Ovary (tissue), 9 donors: ENCODE results near the gene FOXRED2. TPM values are rescaled to one million over a fixed set of nuclear protein-coding genes. Genes with fewer than 3 reads are reported as not detected.
"Not testable (repeated sequence)": the region's sequence is repeated elsewhere in the genome, so short reads cannot be mapped to it uniquely, and the experiment has no call there.

Experiments used
- DNase-seq, 5 donors: peaks; one replicate each; pipeline ENCODE4 v3.0.0-alpha.2; 2019 to 2020
- H3K27ac ChIP-seq, 2 donors: fragments of 200-600 bp; one replicate each; pipeline versions ENCODE4 v1.5.1 to v1.8.0; 2019 to 2022
- H3K27me3 ChIP-seq: fragments of 200-600 bp; one replicate; pipeline ENCODE4 v1.8.0; 2022
- H3K36me3 ChIP-seq: fragments of 200-600 bp; sonication (generic); one replicate; pipeline ENCODE4 v1.5.1; 2019
- H3K4me1 ChIP-seq: one replicate; pipeline ENCODE4 v1.8.1; 2013; ENCODE audit warnings: mild to moderate bottlenecking, moderate library complexity; ENCODE audit not compliant: insufficient read depth
- H3K4me3 ChIP-seq: fragments of 200-600 bp; sonication (generic); one replicate; pipeline ENCODE4 v1.5.1; 2017
- H3K9me3 ChIP-seq, 2 donors: fragments of 200-600 bp in 1 of 2; sonication (generic) in 1 of 2; one replicate each; pipeline versions ENCODE4 v1.5.1 to v1.8.1; 2013 to 2019; ENCODE audit warnings: mild to moderate bottlenecking in 1 of 2, moderate library complexity in 1 of 2
- EP300 ChIP-seq: sonication (generic); formaldehyde crosslinking; IDR thresholded peaks from one replicate; pipeline ENCODE4 v1.6.1; 2017; ENCODE audit warnings: antibody characterized with exemption
- POLR2A ChIP-seq: fragments of 450-650 bp; IDR thresholded peaks from one replicate; pipeline ENCODE4 v1.6.1; 2017; ENCODE audit warnings: antibody characterized with exemption, mild to moderate bottlenecking, moderate library complexity
- WGBS, 3 donors: extraction: QIAGEN DNeasy Blood & Tissue Kit in 1 of 3; methylation state at CpG; one replicate each; pipeline versions ENCODE4 v1.1.5 to v1.1.7; 2013 to 2017; 5-methylcytosine and 5-hydroxymethylcytosine counted together
- intact Hi-C, 4 donors: fragments of 100-400 bp; cut with DNase I; formaldehyde crosslinking; loops; one replicate each; pipeline versions ENCODE4 v1.11.0 to v1.15.1; 2022 to 2023
- polyA plus RNA-seq, 2 donors: library from polyadenylated mRNA; stranded (reverse); fragments of 200-250 nt in 1 of 2; fragments of 350-450 nt in 1 of 2; fragmentation: Illumina TruSeq in 1 of 2; extraction: RNeasy Lipid Tissue Mini Kit (QIAGEN cat#74804) in 1 of 2; gene quantifications; one replicate each; pipeline ENCODE4 v1.2.3, GENCODE V29; 2013 to 2014
- total RNA-seq, 7 donors: library from RNA; depleted of rRNA in 2 of 7; stranded (reverse); fragments of >200 nt in 2 of 7; fragmentation: NEBNext Ultra II Directional in 3 of 7; extraction: Animal tissue kit (Norgen Biotek cat#: 25700) in 3 of 7; gene quantifications; one replicate each; pipeline versions ENCODE4 v1.1.0 to v1.2.4, GENCODE V29; 2016 to 2023
- TF ChIP-seq, protein P1 (sequence below), 3 donors: fragments of 450-650 bp in 2 of 3; fragments of 200-600 bp in 1 of 3; IDR thresholded peaks; one replicate each; pipeline versions ENCODE4 v1.5.1 to v1.8.0; 2016 to 2022; ENCODE audit warnings: antibody characterized with exemption in 3 of 3, mild to moderate bottlenecking in 1 of 3
- donor health status: DM: no; HTN: no; CAD: no; lungs with moderate emphysema.
- donor health status: DM: no; HTN: no; CAD: no.
- donor health status: Bipolar disorder and iron deficiency.
- donor health status: DM: yes; HTN: yes; CAD: no.
- donor health status: DM: no; HTN: no; CAD: no.
- donor health status: DM: yes; HTN: yes; CAD: no.

The FOXRED2 gene
- total and polyA plus RNA-seq, 9 donors, result 6.9 to 30.7 (median 23.1) TPM

DNA sequence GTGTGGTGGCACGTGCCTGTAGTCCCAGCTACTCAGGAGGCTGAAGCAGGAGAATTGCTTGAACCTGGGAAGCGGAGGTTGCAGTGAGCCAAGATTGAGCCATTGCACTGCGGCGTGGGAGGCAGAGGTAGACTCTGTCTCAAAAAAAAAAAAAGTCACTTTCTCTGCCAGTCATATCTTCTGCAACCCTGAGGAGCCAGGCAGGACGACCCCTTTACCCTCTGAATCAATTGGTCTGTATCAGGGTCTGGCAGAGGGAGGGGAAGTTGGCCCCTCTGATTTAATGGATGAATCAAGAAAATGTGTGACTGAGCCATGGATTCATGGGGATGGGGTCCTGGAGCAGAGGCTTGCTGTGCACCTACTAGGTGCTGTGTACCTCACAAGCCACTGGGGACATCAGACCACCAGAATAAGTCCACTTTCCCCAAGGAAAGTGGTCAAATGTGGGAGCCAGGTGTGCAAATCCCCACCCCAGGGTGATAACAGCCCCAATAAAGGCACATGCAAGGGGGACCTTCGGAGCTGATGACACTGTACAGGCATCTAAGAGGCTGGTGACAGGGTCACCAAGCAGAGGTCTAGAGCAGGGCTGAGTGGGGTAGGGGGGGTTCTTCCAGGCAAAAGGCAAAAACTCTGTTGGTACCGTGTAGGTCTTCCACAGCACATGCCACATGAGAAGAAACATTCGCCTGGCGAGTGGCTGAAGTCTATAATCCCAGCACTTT, 54.4 kb downstream of the FOXRED2 start:
- H3K4me3 ChIP-seq, result no peak overlapping the region
- H3K27ac ChIP-seq, result peak overlapping the region; percentile 68 to 72
- no peaks in the 10 kb centered on the region for H3K27me3 ChIP-seq
- intact Hi-C loops, result loop anchor here in 2 of 4 donors (10.0 kb wide), 2 partner anchors 68 to 98 kb away; partner anchors contain the start of gene MYH9 (in 1 of the 2)
- no peaks in the 10 kb centered on the region for H3K9me3 ChIP-seq
- DNase-seq, result no peak
- H3K4me1 ChIP-seq, result peaks cover 8% of the 10 kb centered on the region
- TF ChIP-seq EP300, result no peak
- TF ChIP-seq, protein P1, sequence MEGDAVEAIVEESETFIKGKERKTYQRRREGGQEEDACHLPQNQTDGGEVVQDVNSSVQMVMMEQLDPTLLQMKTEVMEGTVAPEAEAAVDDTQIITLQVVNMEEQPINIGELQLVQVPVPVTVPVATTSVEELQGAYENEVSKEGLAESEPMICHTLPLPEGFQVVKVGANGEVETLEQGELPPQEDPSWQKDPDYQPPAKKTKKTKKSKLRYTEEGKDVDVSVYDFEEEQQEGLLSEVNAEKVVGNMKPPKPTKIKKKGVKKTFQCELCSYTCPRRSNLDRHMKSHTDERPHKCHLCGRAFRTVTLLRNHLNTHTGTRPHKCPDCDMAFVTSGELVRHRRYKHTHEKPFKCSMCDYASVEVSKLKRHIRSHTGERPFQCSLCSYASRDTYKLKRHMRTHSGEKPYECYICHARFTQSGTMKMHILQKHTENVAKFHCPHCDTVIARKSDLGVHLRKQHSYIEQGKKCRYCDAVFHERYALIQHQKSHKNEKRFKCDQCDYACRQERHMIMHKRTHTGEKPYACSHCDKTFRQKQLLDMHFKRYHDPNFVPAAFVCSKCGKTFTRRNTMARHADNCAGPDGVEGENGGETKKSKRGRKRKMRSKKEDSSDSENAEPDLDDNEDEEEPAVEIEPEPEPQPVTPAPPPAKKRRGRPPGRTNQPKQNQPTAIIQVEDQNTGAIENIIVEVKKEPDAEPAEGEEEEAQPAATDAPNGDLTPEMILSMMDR (IDR thresholded peaks at IDR 0.05), result no peak
- TF ChIP-seq POLR2A, result no peak
- no peaks in the 10 kb centered on the region for H3K36me3 ChIP-seq
- WGBS, 3 donors, result 88 to 92% (median 91%) methylated on average over 9 of the region's 9 CpGs

DNA sequence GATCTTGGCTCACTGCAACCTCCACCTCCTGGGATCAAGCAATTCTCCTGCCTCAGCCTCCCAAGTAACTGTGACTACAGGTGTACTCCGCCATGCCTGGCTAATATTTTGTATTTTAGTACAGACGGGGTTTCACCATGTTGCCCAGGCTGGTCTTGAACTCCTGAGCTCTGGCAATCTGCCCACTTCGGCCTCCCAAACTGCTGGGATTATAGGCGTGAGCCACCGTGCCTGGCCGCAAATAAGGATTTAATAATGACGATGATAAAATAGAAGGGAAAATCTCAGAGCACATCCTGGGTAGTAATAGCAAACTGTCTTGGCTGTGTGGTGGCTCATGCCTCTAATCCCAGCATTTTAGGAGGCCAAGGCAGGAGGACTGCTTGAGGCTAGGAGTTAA, 55.9 kb downstream of the FOXRED2 start:
- 94% methylated on average over 7 of the region's 7 CpGs for WGBS, 3 donors
- not testable (repeated sequence) for DNase-seq, H3K36me3 ChIP-seq, H3K9me3 ChIP-seq, H3K4me3 ChIP-seq, H3K4me1 ChIP-seq, H3K27me3 ChIP-seq
- intact Hi-C loops, result loop anchor here in 2 of 4 donors (10.0 kb wide), 2 partner anchors 66 to 96 kb away; partner anchors contain the start of gene MYH9 (in 1 of the 2)
- peak overlapping the region; percentile 38 to 68 for H3K27ac ChIP-seq

DNA sequence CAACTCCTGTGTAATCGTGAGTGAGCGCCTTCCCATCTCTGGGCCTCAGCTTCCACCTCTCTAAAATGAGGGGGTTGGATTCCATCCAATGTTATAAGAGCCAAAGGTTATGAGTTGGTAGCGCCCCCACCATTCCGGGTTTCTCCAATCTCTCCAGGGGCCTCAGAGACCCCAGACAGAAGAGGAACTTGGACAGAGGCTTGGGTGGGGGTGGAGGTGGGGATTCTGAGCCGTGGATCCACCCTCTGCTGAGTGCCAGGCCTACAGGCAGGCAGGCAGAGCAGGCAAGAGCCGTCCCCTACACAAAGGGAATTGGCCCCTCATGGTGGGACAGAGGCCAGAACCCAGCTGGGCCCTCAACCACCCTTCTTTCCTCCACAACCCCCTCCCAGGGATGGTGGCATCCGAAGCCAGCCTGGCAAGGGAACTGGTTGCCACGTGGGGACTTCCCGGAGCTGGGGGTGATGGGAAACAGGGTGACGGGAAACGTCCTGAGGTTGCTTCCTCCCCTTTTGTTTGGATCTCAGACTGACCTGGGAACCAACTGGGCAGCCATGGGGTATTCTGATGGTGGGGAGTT, 57.2 kb downstream of the FOXRED2 start:
- TF ChIP-seq EP300 (no peak), POLR2A (no peak)
- TF ChIP-seq, protein P1 (IDR thresholded peaks at IDR 0.05), result no peak
- H3K9me3 ChIP-seq, result no peaks in the 10 kb centered on the region
- H3K27ac ChIP-seq, result no peak overlapping the region
- no peak for DNase-seq
- no peak overlapping the region for H3K4me3 ChIP-seq
- intact Hi-C loops, result loop anchor here in 2 of 4 donors (10.0 kb wide), 2 partner anchors 65 to 95 kb away; partner anchors contain the start of gene MYH9 (in 1 of the 2)
- H3K27me3 ChIP-seq, result no peaks in the 10 kb centered on the region
- H3K36me3 ChIP-seq, result no peaks in the 10 kb centered on the region
- H3K4me1 ChIP-seq, result peaks cover 5% of the 10 kb centered on the region
- WGBS, 3 donors, result 74 to 83% (median 78%) methylated on average over 11 of the region's 11 CpGs

DNA sequence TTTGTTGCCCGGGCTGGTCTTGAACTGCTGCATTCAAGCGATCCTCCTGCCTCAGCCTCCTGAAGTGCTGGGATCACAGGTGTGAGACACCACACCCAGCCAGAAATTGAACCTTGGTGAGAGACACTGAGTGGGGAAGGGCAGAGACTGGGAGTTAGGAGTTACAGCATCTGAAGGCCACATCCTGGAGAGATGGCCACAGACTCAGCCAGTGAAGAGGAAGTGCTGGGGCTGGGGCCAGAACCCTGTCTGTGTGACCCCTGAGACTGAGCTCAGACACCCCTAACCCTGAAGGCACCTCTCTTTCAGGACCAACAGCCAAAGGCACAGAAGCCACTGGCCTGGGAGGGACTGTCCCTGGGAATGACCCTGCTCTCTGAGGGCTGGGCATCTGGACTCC, 59.2 kb downstream of the FOXRED2 start:
- no peak for DNase-seq
- peaks cover 6% of the 10 kb centered on the region for H3K4me1 ChIP-seq
- H3K27ac ChIP-seq, result no peak overlapping the region
- no peaks in the 10 kb centered on the region for H3K9me3 ChIP-seq
- no peak for TF ChIP-seq EP300
- TF ChIP-seq POLR2A, result no peak
- TF ChIP-seq, protein P1 (IDR thresholded peaks at IDR 0.05), result no peak
- no peak overlapping the region for H3K4me3 ChIP-seq
- no peaks in the 10 kb centered on the region for H3K27me3 ChIP-seq
- H3K36me3 ChIP-seq, result no peaks in the 10 kb centered on the region
- intact Hi-C loops, result no loop called here
- WGBS, 3 donors, result 96 to 100% (median 100%) methylated on average over 2 of the region's 2 CpGs

DNA sequence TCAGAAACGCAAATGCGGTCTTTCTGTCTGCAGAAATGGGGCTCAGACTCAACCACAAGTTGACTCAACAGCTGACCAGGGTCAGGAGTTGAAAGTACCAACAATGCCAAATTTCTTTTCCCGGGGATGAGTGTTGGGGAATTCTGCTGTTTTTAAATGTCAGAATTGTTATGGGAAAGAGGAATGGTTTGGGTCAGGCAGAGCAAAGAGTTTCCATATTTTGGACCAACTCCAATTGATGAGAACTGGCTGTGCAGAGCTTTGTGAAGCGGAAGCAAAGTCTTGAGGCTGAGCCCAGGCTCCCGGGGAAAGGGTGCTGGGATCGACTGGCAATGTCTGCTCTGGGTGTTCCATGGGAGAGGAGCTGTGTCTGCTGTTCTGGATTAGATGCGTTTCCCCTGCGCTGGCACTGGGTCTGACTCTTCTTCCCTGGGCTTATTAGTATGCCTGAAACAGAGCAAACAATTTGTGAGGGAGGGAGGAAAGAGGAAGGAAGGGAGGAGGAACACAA, 61.6 kb downstream of the FOXRED2 start:
- peak; percentile 72 to 82 (median 77) for DNase-seq
- intact Hi-C loops, result no loop called here
- H3K27me3 ChIP-seq, result no peaks in the 10 kb centered on the region
- H3K9me3 ChIP-seq, result no peaks in the 10 kb centered on the region
- 12 to 17% (median 12%) methylated on average over 8 of the region's 8 CpGs for WGBS, 3 donors
- peak overlapping the region in 1 of 2 donors; percentile 47 for H3K27ac ChIP-seq
- H3K36me3 ChIP-seq, result no peaks in the 10 kb centered on the region
- no peak overlapping the region for H3K4me3 ChIP-seq
- H3K4me1 ChIP-seq, result peaks cover 9% of the 10 kb centered on the region
- no peak for TF ChIP-seq EP300
- TF ChIP-seq, protein P1 (IDR thresholded peaks at IDR 0.05), result no peak
- no peak for TF ChIP-seq POLR2A
